ENCODE measurements around the gene MCC. TPM values are rescaled to one million over a fixed set of nuclear protein-coding genes. Genes with fewer than 3 reads are reported as not detected.

The MCC gene
- 52.1 and 74.6 TPM in 2 replicates for total RNA-seq

DNA sequence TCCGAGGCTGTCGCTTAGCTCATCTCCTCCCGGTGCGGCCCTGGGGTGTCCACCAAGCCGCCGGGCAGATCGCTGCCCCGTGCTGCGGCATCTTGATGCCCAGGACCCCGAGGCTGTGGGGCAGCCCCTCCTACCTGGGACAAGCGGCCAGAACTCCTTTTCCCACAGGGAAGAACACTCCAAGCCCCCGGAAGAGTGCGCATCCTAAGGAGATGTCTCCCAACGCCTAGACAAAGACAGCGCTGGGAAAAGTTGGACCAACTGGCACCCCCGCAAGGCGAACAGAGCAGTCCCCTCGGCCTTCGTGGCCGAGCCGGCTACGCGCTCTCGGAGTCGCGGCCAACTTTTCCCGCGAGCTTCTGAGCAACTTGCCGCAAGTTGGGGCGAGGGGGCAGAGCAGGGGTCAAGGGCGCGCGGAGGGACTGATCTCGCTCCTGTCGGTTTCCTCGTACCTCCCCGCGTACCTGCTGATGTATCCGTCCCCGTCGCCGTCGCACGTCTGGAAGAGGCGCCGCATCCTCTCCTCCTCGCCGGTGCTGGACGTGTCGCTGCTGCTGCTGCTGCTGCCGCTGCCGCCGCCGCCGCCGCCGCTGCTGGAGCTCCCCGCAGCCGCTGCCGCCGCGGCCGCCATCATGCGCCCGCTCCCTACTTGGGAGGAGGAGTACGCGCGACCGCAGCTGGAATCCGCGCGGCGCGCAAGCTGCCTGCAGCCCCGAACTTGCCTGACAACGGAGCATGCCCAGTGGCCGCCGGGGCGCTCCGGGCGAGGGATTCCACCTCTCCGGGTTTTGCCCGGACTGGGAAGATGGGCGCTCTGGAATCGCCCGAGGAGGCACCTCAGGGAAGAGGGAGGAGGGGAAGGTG is at the start of gene MCC:
MCC (minus strand) TSS at position 673 of the 864 bp plus-strand sequence.

DNA sequence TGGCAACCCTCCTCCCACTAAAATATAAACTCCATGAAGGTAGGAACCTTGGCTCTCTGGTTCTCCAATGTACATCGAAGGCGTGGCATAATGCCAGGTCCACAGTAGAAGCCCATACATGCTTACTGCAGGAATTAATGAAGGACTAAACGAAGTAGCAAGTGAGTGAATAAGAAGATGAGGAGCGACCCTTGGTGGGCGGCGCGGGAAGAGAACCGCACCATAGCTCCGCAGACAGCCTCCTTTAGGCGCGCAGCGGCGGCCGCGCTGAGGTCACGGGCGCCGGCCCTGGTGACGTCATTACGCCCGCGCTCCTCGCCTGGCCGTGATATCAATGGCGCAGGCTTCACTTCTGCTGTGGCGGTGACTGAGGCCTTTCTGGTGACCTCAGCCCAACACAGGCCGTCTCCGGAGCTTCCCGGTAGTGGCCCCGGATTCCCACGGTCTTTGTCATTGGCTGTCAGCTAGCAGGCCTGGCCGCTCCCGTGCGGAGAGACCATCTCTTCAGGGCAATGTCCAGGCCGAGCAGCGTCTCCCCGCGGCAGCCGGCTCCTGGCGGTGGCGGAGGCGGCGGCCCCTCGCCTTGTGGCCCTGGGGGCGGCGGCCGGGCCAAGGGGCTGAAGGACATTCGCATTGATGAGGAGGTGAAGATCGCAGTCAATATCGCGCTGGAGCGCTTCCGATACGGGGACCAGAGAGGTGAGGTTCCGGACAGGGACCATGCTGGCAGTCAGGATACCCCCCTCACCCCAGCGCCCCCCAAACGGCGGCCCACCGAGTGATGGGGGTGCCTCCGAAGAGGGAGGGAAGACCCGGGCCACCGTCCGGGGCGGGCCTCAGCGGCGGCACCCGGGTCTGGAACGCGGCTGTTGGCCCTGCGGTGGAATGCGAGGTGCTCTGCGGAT is 25.4 kb upstream of the MCC start, which contains the start of gene YTHDC2:
YTHDC2 (plus strand) TSS at position 311 of the 905 bp plus-strand sequence; CDS start at position 513, 202 bp downstream.

DNA sequence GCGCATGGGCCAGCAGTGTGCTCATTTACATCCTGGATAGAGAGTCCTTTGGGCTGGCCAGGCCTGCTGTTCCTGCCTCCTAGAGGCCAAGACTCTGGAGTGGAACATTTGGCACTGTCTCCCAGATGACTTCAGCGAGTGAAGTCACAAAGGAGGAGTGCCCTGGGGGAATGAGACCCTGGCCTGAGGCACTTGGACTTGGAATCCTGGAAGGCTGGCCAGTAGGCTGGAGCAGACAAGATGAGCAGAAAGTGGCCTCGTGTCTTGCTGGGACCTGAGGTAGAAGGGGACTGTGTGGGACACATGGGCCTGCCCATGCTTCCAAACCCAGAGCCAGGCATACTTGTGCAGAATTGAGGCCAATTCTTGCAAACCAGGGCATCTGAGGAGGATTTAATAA is 53.4 kb downstream of the MCC start, which contains the start of gene TSSK1B:
TSSK1B (minus strand) TSS at position 101 of the 400 bp plus-strand sequence. CDS start 150 bp downstream, outside the sequence.

DNA sequence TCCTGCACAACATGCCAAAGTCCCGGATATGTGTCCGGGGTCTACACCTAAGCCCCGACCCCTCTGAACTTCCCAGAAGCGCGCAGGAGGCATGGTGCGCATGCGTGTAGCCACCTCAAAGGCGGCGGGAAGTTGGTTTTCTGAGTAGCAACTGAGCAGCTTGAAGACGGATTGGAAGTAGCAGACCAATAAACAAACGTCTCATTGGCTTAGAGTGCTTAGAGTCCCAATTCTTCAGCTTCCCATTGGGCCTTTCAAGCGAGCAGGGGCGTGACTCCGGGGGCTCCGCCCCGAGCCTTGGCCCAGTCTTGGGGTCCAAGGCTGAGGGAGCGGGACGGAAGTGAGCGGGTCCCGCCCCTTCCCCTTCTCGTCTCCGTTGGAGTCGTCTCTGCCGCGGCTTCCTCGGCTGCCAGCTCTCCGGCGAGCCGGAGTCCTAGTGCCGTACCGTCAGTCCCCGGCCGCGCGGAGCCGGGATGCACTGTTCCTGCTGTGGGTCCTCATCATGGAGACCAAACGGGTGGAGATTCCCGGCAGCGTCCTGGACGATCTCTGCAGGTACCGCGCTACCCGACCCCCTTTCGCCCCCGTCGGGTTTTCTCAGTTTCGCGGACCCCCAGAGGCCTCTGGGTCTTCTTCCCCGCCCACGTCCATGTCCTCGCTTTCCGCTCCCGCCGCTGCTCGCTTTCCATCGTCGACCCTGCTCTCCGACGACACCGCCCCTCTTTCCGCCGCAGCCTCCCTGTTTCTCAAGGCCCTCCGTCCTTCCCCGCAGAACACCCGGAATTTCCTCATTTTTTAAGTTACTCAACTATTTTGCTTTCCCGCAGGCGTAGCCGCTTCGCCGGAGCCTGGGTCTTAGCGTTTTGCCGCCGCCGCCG is 511.6 kb downstream of the MCC start, which contains the start of gene DCP2:
DCP2 (plus strand) TSS at position 367 of the 878 bp plus-strand sequence; CDS start at position 503, 136 bp downstream.

Other genes starting within 250 kb of the MCC start
- 0.09 TPM in 1 of 2 replicates, not detected in the other for gene TSSK1B, start 53.5 kb downstream of the MCC start, total RNA-seq
- gene YTHDC2, start 25.2 kb upstream of the MCC start, total RNA-seq, result 25.1 and 34.4 TPM in 2 replicates

Measured in endothelial cell of coronary artery (primary cell).